K562 (cell line): ENCODE measurements around the gene FZD1. TPM values are rescaled to one million over a fixed set of nuclear protein-coding genes. Genes with fewer than 3 reads are reported as not detected.
A peak's percentile ranks its signal among the peaks of the same experiment; 100 is the strongest.

Source experiments
- C11orf30 ChIP-seq: fragments of 450-650 bp; IDR thresholded peaks from 2 replicates; pipeline ENCODE4 v1.6.1; 2016; ENCODE audit warnings: low read depth, mild to moderate bottlenecking
- CBX5 ChIP-seq: IDR thresholded peaks from 2 replicates; pipeline ENCODE4 v1.6.1; 2014; ENCODE audit warnings: low read depth, borderline replicate concordance
- CLOCK ChIP-seq: fragments of 250-450 bp; sonication (Bioruptor Pico); IDR thresholded peaks from 2 replicates; pipeline ENCODE4 v1.4.0; 2020; ENCODE audit warnings: mild to moderate bottlenecking, moderate library complexity, borderline replicate concordance
- DIDO1 ChIP-seq: fragments of 450-650 bp; IDR thresholded peaks from 2 replicates; pipeline ENCODE4 v1.6.1; 2016; ENCODE audit warnings: low read depth, missing biosample characterization, missing genetic modification characterization
- ELF1 ChIP-seq: fragments of 200-800 bp; sonication (Bioruptor generic); IDR thresholded peaks from 2 replicates; pipeline ENCODE4 v1.6.1; 2016; ENCODE audit warnings: missing genetic modification characterization, missing compliant biosample characterization
- GATA2 ChIP-seq: sonication (generic); formaldehyde crosslinking; IDR thresholded peaks from 2 replicates; pipeline ENCODE4 v1.4.0; 2020; ENCODE audit warnings: mild to moderate bottlenecking, missing genetic modification reagents
- HMBOX1 ChIP-seq: sonication (generic); IDR thresholded peaks from 2 replicates; pipeline ENCODE4 v1.6.1; 2016
- JUN ChIP-seq, 2 experiments: sonication (generic) in 1 of 2; formaldehyde crosslinking in 1 of 2; IDR thresholded peaks; 2 replicates each; pipeline versions ENCODE4 v1.6.1 to v1.8.0; 2012 to 2022; ENCODE audit warnings: borderline replicate concordance in 2 of 2, mild to moderate bottlenecking in 2 of 2, improper control_type of control experiment in 1 of 2, low read depth in 1 of 2, low read length in 1 of 2, missing genetic modification reagents in 1 of 2
- KLF10 ChIP-seq: fragments of 250-450 bp; sonication (Bioruptor Pico); IDR thresholded peaks from 2 replicates; pipeline ENCODE4 v1.6.1; 2021; ENCODE audit warnings: matching md5 sums
- KLF13 ChIP-seq: fragments of 450-650 bp; IDR thresholded peaks from 2 replicates; pipeline ENCODE4 v1.6.1; 2016; ENCODE audit warnings: missing genetic modification characterization, low read depth, mild to moderate bottlenecking, missing compliant biosample characterization, moderate library complexity, borderline replicate concordance
- KLF16 ChIP-seq: IDR thresholded peaks from 2 replicates; pipeline ENCODE4 v1.6.1; 2016; ENCODE audit warnings: antibody characterized with exemption
- KLF6 ChIP-seq: fragments of 250-450 bp; sonication (Bioruptor Pico); IDR thresholded peaks from 2 replicates; pipeline ENCODE4 v1.4.0; 2020; ENCODE audit warnings: mild to moderate bottlenecking, moderate library complexity, borderline replicate concordance
- MAFG ChIP-seq: fragments of 450-650 bp; conservative IDR thresholded peaks from 2 replicates; pipeline ENCODE4 v1.6.1; 2016; ENCODE audit warnings: missing genetic modification characterization, missing compliant biosample characterization
- MAFK ChIP-seq: IDR thresholded peaks from 2 replicates; pipeline ENCODE4 v1.6.1; 2011; ENCODE audit warnings: low read length, improper control_type of control experiment
- PHB ChIP-seq: fragments of 250-450 bp; sonication (Bioruptor Pico); IDR thresholded peaks from 2 replicates; pipeline ENCODE4 v1.5.0; 2021
- PKNOX1 ChIP-seq: fragments of 450-650 bp; IDR thresholded peaks from 2 replicates; pipeline ENCODE4 v1.6.1; 2016
- POLR2A ChIP-seq: fragments of 450-650 bp; conservative IDR thresholded peaks from 2 replicates; pipeline ENCODE4 v1.6.1; 2016
- SREBF2 ChIP-seq: sonication (generic); formaldehyde crosslinking; IDR thresholded peaks from 2 replicates; pipeline ENCODE4 v1.4.0; 2020; ENCODE audit warnings: mild to moderate bottlenecking, missing genetic modification reagents
- U2AF2 ChIP-seq: fragments of 200-400 bp; formaldehyde crosslinking; optimal IDR thresholded peaks from 2 replicates; pipeline ENCODE3; 2017; ENCODE audit warnings: low read depth, mild to moderate bottlenecking, low read length
- ZNF24 ChIP-seq: fragments of 450-650 bp; IDR thresholded peaks from 2 replicates; pipeline ENCODE4 v1.6.1; 2016
- ZNF592 ChIP-seq: fragments of 450-650 bp; IDR thresholded peaks from 2 replicates; pipeline ENCODE4 v1.6.1; 2017; ENCODE audit warnings: antibody characterized with exemption, mild to moderate bottlenecking
- ZNF707 ChIP-seq: fragments of 250-450 bp; sonication (Bioruptor Pico); conservative IDR thresholded peaks from 2 replicates; pipeline ENCODE4 v1.8.0; 2022; ENCODE audit warnings: inconsistent platforms, mild to moderate bottlenecking, moderate library complexity
- ZSCAN32 ChIP-seq: fragments of 450-650 bp; formaldehyde crosslinking; IDR thresholded peaks from 2 replicates; pipeline ENCODE4 v1.4.0; 2020; ENCODE audit warnings: mild to moderate bottlenecking, moderate library complexity
- polyA plus RNA-seq, 8 experiments: library from polyadenylated mRNA; depleted of rRNA in 4 of 8; stranded (reverse) in 5 of 8; unstranded in 3 of 8; fragments of >200 nt; fragmentation: Nextera tagmentation in 2 of 8; fragmentation: Illumina TruSeq in 1 of 8; extraction: Ambion mirVana in 2 of 8; extraction: Trizol in 1 of 8; gene quantifications; 2 replicates each; pipeline versions ENCODE4 v1.2.1 to v1.2.3, GENCODE V29; 2011 to 2014; ENCODE audit warnings: inconsistent platforms in 1 of 8, missing spikeins in 1 of 8
- total RNA-seq, 7 experiments: library from RNA; depleted of rRNA in 6 of 7; stranded (reverse); fragments of >200 nt in 6 of 7; fragmentation: Illumina TruSeq in 2 of 7; extraction: Trizol in 2 of 7; gene quantifications; 2 replicates each; pipeline versions ENCODE4 v1.2.1 to v1.2.3, GENCODE V29; 2011 to 2021; ENCODE audit warnings: low replicate concordance in 1 of 7

FZD1 gene
- total and polyA plus RNA-seq, 9 of the 15 experiments (the other 6 are each of a cell fraction or from before 2014, with no cell fraction given) = 0.25 to 5.1 (median 1.8) TPM

GRCh38 chr7:91247500-91247899, 16.7 kb upstream of the FZD1 start (continued):
- TF ChIP-seq ELF1 (tag) (no peak), ZNF707 (CRISPR knock-in tag) (no peak), ZNF592 (no peak), KLF16 (no peak), SREBF2 (CRISPR knock-in tag) (no peak), ZSCAN32 (CRISPR knock-in tag) (no peak), KLF13 (tag) (no peak), JUN (IDR thresholded peaks at IDR 0.05; ENCODE audit: borderline replicate concordance, low read depth, low read length) (no peak), JUN (CRISPR knock-in tag; IDR thresholded peaks at IDR 0.05; ENCODE audit: borderline replicate concordance) (no peak), KLF6 (CRISPR knock-in tag) (no peak), CBX5 (no peak), HMBOX1 (no peak), C11orf30 (peak; percentile 97), GATA2 (CRISPR knock-in tag) (no peak), KLF10 (CRISPR knock-in tag) (no peak), MAFG (tag) (peak; percentile 98), U2AF2 (no peak), MAFK (peak; percentile 98), CLOCK (CRISPR knock-in tag) (no peak), ZNF24 (no peak), PHB (CRISPR knock-in tag) (no peak), PKNOX1 (peak; percentile 57), POLR2A (no peak), DIDO1 (tag) (no peak)
